Measurements from ENCODE around the gene RGS3.

- TF ChIP-seq CTCF (IDR thresholded peaks at IDR 0.05) (no peak), POLR2A (IDR thresholded peaks at IDR 0.05) (no peak)
Observed at GRCh38 chr9:113511856-113512761, 48.6 kb downstream of the RGS3 start.
